ENCODE measurements around the gene P2RX3.

The P2RX3 gene

GRCh38 chr11:57373146-57373545, 35.0 kb downstream of the P2RX3 start:
- no peak for DNase-seq (ENCODE audit: low spot score)

DNA sequence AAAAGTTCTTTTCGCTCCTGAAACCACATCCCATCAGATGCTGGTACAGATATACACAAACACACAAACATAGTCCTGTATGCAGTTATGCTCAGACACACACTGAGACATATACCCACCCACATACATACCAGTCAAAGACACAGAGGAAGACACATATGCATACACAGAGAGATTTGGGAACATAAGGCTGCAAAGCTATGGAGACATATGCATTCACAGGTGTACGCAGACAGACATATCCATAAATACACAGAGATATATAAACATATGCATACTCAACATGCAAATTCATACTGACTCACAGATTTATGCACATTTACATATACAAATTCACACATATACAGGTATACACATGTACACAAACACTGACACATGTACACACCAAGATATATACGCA, 36.8 kb downstream of the P2RX3 start:
- DNase-seq (ENCODE audit: low spot score): no peak

DNA sequence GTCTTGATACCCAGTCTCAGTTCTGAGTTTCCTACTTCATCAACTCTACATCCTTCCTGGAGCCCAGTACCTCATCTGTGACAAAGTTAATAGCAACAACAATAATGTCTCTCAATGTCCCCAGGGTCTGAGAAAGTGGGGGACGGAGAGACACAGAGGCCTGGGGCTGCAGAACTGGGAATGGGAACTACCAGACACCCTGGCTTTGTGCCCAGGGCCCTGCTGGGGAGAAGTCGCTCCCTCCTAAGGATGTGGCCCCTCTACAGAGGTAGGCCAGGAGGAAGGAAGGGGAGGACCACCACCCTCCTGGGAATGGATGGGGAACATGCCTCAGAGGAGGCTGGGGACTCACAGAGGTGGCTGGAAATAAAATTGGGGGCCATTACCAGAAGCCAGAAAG, 37.3 kb downstream of the P2RX3 start:
- no peak for DNase-seq (ENCODE audit: low spot score)

DNA sequence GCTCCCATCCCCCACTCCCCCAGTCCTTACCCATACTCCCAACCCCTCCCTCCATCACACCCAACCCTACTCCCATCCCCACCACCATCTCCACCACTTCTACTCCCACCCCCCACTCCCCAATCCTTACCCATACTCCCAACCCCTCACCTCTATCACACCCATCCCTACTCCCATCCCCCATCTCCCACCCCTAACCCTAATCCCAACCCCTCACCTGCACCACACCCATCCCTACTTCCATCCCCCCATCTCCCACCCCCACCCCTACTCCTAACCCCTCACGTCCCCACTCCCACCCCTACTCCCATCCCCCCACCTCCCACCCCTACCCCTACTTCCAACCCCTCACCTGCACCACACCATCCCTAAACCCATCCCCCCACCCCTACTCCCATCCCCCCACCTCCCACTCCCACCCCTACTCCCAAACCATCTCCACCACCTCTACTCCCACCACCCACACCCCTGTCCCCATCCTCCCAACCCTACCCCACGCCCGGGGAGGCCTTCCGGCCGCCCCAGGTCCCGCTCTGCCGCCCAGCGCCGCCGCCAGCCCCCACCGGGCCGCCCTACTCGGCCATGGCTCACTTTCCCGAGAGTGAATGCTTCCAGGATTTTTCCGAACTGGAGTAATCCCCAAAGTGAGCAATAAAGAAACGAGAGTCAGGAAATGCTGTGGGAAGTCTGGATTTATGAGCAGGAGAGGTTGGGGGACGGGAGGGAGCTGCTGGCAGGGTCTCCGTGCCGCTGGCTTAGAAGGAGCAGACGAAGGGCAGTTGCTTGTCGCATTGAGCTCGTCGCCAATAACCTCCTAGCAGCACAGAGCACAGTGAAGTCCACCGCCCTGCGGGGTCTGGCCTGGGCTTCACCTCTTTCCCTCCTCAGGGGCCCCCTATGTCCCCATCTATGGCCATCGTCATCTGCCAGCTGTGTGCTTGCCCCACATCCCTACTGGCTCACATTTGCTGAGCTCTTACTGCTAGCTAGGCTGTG, 38.2 kb downstream of the P2RX3 start:
- no peak for DNase-seq (ENCODE audit: low spot score)

DNA sequence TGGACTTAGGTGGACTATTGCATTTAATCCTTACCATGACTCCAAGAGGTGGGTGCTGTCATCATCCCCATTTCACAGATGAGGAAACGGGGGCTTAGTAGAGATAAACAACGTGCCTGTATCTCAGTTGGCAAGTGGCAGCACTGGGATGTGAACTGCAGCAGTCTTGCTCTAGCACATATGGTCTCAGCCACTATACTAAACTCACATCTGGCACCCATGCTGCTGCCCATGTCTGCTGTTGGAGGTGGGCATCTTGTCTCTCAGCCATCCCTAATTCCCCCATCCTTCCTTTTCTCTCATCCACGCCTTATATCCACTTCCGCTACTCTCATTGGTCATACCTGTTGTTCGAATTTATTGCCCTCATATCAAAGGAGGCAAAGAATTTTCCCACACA, 39.0 kb downstream of the P2RX3 start:
- no peak for DNase-seq (ENCODE audit: low spot score)

DNA sequence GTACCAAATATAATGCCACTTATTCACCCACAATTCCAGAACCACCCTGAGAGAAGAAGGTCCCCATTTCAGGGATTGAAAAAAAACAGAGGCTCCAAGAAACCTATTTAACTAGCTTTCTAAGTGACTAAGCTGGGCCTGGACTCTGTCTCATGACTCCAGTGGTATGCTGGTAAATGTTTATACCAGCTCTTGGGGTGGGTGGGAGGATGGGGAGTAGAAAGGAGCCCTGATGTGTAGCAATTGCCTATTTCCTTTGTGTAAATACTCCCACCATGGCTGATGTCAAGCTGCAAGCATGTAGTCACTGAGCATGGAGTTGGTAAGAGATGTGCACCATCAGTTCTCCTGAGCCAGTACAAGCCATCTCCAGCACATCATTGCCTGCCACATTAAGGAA, 40.0 kb downstream of the P2RX3 start:
- DNase-seq (ENCODE audit: low spot score): no peak

GRCh38 chr11:57379732-57380131, 41.6 kb downstream of the P2RX3 start:
- no peak for DNase-seq (ENCODE audit: low spot score)

- DNase-seq (ENCODE audit: low spot score): no peak
Measured at GRCh38 chr11:57380975-57381374, 42.8 kb downstream of the P2RX3 start, which contains the start of gene PRG3. TSS of gene PRG3 (minus strand) at chr11:57381150. CDS start at chr11:57380708, 442 bp downstream.

DNA sequence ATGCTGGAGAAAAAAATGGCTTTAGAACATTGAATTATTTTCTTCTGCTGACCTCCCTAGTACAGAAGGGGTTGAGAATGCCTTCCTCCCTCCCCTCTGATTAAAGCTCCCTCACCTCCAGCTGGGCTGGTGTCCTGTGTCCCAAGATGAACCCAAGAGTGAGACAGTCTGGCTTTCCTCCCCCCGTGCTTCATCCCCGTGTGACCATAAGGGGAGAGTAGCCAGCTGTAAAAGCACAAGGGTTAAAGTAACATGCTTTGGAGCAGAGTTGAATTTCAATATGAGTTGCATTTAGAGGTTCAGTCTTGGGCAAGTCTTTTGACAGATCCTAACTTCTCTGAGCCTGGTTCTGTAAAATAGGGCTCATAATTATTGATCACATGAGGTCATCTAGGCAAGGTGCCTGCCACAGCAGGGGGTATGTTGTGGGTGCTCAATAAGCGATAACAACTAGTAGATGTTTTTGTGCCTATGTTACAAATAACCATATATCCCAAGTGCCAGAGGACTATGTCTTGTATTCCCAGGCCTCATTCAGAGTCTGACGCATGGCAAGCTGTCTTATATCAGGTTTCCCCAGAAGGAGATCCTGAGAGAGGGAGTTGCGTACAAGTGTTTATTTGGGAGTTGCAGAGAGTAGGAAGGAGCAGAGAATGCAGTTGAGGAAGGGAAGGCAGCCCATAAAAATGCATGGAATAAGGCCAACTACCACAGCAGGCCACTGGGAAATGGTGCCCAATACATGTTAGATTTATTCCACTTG, 48.2 kb downstream of the P2RX3 start:
- no peak for DNase-seq (ENCODE audit: low spot score)

DNA sequence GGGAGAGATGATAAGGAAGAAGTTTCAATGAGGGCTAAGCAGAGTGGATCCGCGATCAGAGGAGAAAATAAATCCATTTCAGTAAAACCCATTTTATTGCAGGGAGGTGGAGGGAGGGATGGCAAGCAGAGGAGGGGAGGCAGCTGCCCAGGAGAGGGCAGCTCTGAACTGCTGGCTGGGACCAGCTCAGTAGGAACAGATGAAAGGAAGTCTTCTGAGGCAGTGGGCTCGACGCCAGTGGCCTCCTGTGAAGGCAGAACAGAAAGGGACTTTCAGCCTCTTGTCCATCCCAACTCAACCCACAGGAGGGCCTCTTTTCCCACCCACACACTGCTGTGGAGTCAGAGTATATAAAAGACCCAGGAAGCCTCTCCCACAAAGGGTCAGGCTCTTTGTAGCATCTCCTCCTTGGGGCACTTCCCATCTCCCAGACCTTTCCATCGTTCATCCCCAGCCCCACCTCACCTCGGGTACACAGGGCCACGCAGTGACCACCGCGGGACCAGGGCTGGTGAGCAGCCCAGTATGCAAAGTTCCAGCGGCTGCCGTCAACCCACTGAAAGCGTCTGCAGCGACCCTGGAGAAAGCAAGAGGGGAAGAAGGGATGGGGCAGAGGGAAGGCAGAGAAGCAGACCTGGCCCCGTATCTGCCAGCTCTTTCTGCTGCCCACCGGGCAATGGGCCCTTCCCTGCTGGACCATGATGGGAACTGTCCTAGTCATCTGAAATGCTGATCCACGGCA, 49.3 kb downstream of the P2RX3 start:
- peak; percentile 48 for DNase-seq (ENCODE audit: low spot score)

GRCh38 chr11:57390535-57390934, 52.4 kb downstream of the P2RX3 start, which contains the start of gene PRG2:
TSS of gene PRG2 (minus strand) at chr11:57390650. CDS start at chr11:57389944, 706 bp downstream.
- no peak for DNase-seq (ENCODE audit: low spot score)

- no peak for DNase-seq (ENCODE audit: low spot score)
Measured at GRCh38 chr11:57391111-57391510, 53.0 kb downstream of the P2RX3 start.

GRCh38 chr11:57391539-57391938, 53.4 kb downstream of the P2RX3 start:
- no peak for DNase-seq (ENCODE audit: low spot score)

DNA sequence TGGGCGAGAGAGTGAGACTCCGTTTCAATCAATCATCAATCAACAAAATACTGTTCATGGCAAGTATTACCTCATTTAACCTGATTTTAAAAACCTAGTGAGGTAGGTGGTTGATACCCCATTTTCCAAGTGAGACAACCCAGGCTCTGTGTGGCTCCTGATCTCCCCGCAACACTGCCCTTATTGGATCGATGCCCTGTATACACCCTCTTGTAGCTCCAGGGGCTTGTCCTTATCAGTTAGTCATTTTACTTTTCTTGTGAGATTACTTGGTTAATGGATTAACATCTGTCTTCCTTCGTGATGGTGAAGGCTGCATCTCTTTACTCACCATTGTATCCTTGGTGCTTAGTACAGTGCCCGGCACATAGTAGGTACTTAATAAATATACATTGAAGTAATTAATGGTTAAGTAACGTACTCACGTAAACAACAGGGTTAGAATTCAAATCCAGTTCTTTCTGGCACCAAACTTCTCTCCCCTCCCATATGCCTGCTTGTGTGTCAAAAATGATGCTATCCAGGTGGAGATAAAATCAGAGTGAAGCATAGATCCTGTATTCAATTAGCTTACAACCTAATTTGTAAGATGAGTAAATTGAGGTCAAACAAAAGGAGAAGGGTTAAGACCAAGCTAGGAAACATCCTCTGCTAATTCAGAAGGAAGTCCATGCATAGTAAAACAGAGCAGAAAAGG, 54.1 kb downstream of the P2RX3 start:
- DNase-seq (ENCODE audit: low spot score): peak; percentile 66

GRCh38 chr11:57392763-57393105, 54.6 kb downstream of the P2RX3 start:
- no peak for DNase-seq (ENCODE audit: low spot score)

DNA sequence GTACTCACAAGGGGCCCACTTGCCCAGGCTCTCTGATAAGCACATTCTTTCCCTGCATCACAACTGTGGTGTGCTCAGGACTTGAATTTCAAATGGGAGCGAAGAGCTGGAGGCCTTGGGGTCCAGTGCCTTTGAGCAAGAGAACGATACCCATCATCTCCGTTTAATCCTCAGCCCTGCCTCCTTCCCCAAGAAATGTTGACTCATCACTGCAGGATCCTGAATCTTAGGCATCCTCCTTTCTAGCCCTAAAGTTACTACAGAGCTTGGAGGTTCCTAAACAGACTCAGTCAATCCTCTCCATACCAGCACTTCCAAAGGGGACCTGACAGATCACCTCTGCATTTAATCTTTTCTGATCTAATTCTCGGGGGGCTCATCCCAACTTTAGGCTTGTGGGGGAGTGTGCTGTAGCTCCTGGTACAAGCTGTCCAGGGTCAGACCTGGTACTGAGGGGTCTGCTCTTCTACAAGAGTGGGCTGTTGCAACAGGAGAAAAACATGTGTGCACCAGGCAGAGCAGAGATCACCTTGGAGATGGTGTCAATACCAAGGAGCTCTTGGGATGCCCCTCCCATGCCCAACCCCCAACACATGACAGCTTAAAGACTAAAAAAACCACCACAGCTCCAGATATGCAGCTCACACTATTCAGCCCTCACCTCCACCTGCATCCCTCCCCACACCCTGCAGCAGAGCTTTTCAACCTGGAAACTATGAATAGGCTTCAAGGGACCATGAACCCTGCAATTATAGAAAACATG, 56.2 kb downstream of the P2RX3 start:
- DNase-seq (ENCODE audit: low spot score): peak; percentile 41

- peak; percentile 82 for DNase-seq (ENCODE audit: low spot score)
Measured at GRCh38 chr11:57395905-57396623, 57.9 kb downstream of the P2RX3 start.

- peak; percentile 37 for DNase-seq (ENCODE audit: low spot score)
Measured at GRCh38 chr11:57396744-57397143, 58.6 kb downstream of the P2RX3 start.

DNA sequence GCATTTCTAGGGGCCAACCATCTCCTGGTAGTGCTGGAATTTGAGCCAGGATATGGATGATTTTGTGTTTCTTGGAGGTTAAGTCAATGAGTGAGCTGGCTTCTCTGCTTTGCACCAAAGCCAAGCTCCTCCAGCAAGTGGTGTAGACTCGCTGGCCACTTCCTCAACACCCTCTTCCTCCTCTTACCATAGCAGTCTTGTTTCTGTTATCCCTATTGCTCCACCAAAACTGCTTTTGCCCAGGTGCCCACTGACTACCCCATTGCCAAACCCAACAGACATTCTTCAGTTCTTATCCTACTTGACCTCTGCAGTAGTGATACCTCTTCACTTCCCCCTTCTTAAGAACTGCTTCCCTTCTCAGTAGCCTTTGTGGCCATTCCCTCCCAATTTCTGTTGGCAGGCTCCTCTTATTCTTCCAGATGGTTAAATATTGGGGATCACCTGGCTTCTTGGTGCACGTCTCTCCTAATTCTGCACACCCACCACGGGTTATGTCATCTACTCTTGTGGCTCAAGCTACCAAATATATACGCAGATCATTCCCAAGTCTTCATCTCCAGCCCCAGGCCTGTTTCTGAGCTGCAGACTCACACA, 59.3 kb downstream of the P2RX3 start:
- DNase-seq (ENCODE audit: low spot score): no peak

DNA sequence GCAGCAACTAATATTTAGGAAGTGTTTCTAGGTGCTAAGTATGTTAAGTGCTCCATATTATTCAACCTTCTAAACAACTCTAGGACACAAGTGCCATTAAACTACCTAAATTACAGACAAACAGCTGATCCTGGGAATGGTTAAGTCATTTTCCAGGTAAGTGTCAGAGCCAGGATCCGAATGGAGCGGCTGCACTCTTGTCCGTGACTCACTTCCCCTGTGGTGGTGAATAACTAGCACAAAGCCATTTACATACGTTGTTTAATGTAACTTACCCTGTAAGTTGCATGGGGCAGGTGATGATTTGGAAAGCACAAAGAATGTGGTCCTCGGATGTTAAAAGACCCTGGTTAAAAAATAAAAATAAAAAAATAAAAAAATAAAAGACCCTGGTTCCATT, 61.1 kb downstream of the P2RX3 start:
- DNase-seq (ENCODE audit: low spot score): no peak

Measured in hematopoietic multipotent progenitor cell treated with erythropoietin and hydrocortisone succinate and interleukin-3 and kit ligand, for 15 days (in vitro differentiated cells).